B cell (primary cell): ENCODE results near the gene OSR1. TPM values are rescaled to one million over a fixed set of nuclear protein-coding genes. Genes with fewer than 3 reads are reported as not detected.

Experiments
- ATAC-seq: fragments of 200-7000 bp; cut with Tn5 transposase; one replicate; pipeline ENCODE4 v1.10.0; 2021; ENCODE audit warnings: low read depth, mild to moderate bottlenecking, moderate number of reproducible peaks, moderate library complexity
- CTCF ChIA-PET: fragments of 350-600 bp; sonication (Branson Sonifier 250); formaldehyde crosslinking; loops from one replicate; lab custom pipeline; 2021; ENCODE audit warnings: antibody characterized with exemption, inconsistent platforms; lab: Charles Lee
- POLR2A ChIA-PET: fragments of 350-600 bp; sonication (Branson Sonifier 250); formaldehyde crosslinking; loops from one replicate; lab custom pipeline; 2021; ENCODE audit warnings: antibody characterized with exemption; lab: Charles Lee
- DNase-seq: peaks from one replicate; pipeline ENCODE4 v3.0.0; 2013
- H2AFZ ChIP-seq: 2 replicates; pipeline ENCODE4 v1.6.1; 2012; ENCODE audit warnings: mild to moderate bottlenecking, low read depth, low read length; ENCODE audit not compliant: insufficient read depth, poor library complexity, severe bottlenecking
- H3K27ac ChIP-seq, 2 donors: 1 replicate in 1 of 2; 2 replicates in 1 of 2; pipeline ENCODE4 v1.5.1; 2012 to 2013; ENCODE audit warnings: low read length in 2 of 2, mild to moderate bottlenecking in 2 of 2, moderate library complexity in 1 of 2
- H3K27me3 ChIP-seq, 4 experiments: fragments of 200-600 bp in 1 of 4; sonication (generic) in 1 of 4; replicated peaks in 1 of 4; 1 replicate in 2 of 4; 2 replicates in 2 of 4; pipeline versions ENCODE4 v1.6.1 to v1.7.0; 2013 to 2016; ENCODE audit warnings: low read length in 3 of 4, mild to moderate bottlenecking in 2 of 4, mixed read lengths in 1 of 4, moderate library complexity in 1 of 4; ENCODE audit not compliant: insufficient read depth in 4 of 4, control insufficient read depth in 3 of 4; ENCODE audit errors: control extremely low read depth in 1 of 4
- H3K36me3 ChIP-seq, 2 experiments: replicated peaks in 1 of 2; 1 replicate in 1 of 2; 2 replicates in 1 of 2; pipeline versions ENCODE4 v1.6.1 to v1.7.1; 2013; ENCODE audit warnings: low read length in 1 of 2; ENCODE audit not compliant: insufficient read depth in 2 of 2, control insufficient read depth in 1 of 2; ENCODE audit errors: control extremely low read depth in 1 of 2, extremely low read depth in 1 of 2
- H3K4me1 ChIP-seq, 2 donors: fragments of 200-600 bp in 1 of 2; sonication (generic) in 1 of 2; 1 replicate in 1 of 2; 2 replicates in 1 of 2; pipeline versions ENCODE4 v1.5.1 to v1.6.1; 2013 to 2017; ENCODE audit warnings: low read length in 2 of 2; ENCODE audit not compliant: control insufficient read depth in 2 of 2, insufficient read depth in 2 of 2
- H3K4me2 ChIP-seq: replicated peaks from 2 replicates; pipeline ENCODE3; 2012; ENCODE audit warnings: mild to moderate bottlenecking, low read depth, low read length; ENCODE audit not compliant: poor library complexity, severe bottlenecking
- H3K4me3 ChIP-seq, 5 experiments: fragments of 200-600 bp in 1 of 5; sonication (generic) in 1 of 5; 1 replicate in 3 of 5; 2 replicates in 2 of 5; pipeline versions ENCODE4 v1.5.1 to v1.7.0; 2011 to 2016; ENCODE audit warnings: low read length in 4 of 5, mild to moderate bottlenecking in 4 of 5, low read depth in 2 of 5, control low read depth in 1 of 5, moderate library complexity in 1 of 5; ENCODE audit not compliant: insufficient read depth in 1 of 5; ENCODE audit errors: control extremely low read depth in 1 of 5, extremely low read depth in 1 of 5
- H3K79me2 ChIP-seq: fragments of 200-600 bp; sonication (generic); one replicate; pipeline ENCODE4 v1.6.0; 2016; ENCODE audit warnings: low read length; ENCODE audit not compliant: control insufficient read depth, insufficient read depth
- H3K9ac ChIP-seq: fragments of 200-600 bp; sonication (generic); 2 replicates; pipeline ENCODE4 v1.6.1; 2017; ENCODE audit warnings: mild to moderate bottlenecking, low read length, moderate library complexity
- H3K9me3 ChIP-seq, 3 donors: one replicate each; pipeline versions ENCODE4 v1.6.1 to v1.7.1; 2013; ENCODE audit warnings: low read length in 2 of 3; ENCODE audit not compliant: control insufficient read depth in 2 of 3, insufficient read depth in 1 of 3; ENCODE audit errors: control extremely low read depth in 1 of 3
- H4K20me1 ChIP-seq: 2 replicates; pipeline ENCODE4 v1.6.0; 2012; ENCODE audit warnings: mild to moderate bottlenecking, low read length; ENCODE audit not compliant: insufficient read depth, control insufficient read depth, poor library complexity, severe bottlenecking
- H3K27ac Mint-ChIP-seq: one replicate; pipeline ENCODE4 v1.8.0; 2021; ENCODE audit warnings: mixed read lengths
- H3K27me3 Mint-ChIP-seq: one replicate; pipeline ENCODE4 v1.8.0; 2021; ENCODE audit warnings: mixed read lengths
- H3K4me1 Mint-ChIP-seq: one replicate; pipeline ENCODE4 v1.8.0; 2021; ENCODE audit warnings: mixed read lengths
- H3K4me3 Mint-ChIP-seq: one replicate; pipeline ENCODE4 v1.8.0; 2021; ENCODE audit warnings: mixed read lengths
- H3K9me3 Mint-ChIP-seq: one replicate; pipeline ENCODE4 v1.8.0; 2022; ENCODE audit warnings: mixed read lengths; ENCODE audit not compliant: insufficient read depth
- CTCF ChIP-seq: fragments of 200-600 bp; IDR thresholded peaks from one replicate; pipeline ENCODE4 v1.8.0; 2022; ENCODE audit warnings: antibody characterized with exemption, mild to moderate bottlenecking
- EZH2 ChIP-seq: IDR thresholded peaks from 2 replicates; pipeline ENCODE4 v1.6.1; 2012; ENCODE audit warnings: borderline replicate concordance, low read depth, mild to moderate bottlenecking, moderate library complexity, low read length; ENCODE audit not compliant: insufficient read depth, poor library complexity, severe bottlenecking
- WGBS: methylation state at CpG from one replicate; pipeline ENCODE4 v1.1.5; 2013; ENCODE audit warnings: missing lambda C conversion rate; ENCODE audit not compliant: insufficient coverage; 5-methylcytosine and 5-hydroxymethylcytosine counted together
- intact Hi-C: fragments of 100-400 bp; cut with micrococcal nuclease; formaldehyde crosslinking; loops from one replicate; pipeline ENCODE4 v1.10.0; 2022
- polyA plus RNA-seq: library from polyadenylated mRNA; depleted of rRNA; stranded (reverse); fragments of >200 nt; gene quantifications from 2 replicates; pipeline ENCODE4 v1.2.3, GENCODE V29; 2012
- total RNA-seq, 2 donors: library from RNA; stranded (reverse); fragments of 120-200 nt in 1 of 2; gene quantifications; 1 replicate in 1 of 2; 2 replicates in 1 of 2; pipeline versions ENCODE4 v1.2.3 to v1.2.4, GENCODE V29; 2013 to 2022

The OSR1 gene
- total and polyA plus RNA-seq, 2 donors (not counting 1 experiment from before 2014, with no cell fraction given): not detected

GRCh38 chr2:19380532-19380931 lies 22.1 kb upstream of the OSR1 start:
- Histone ChIP-seq H3K4me3 (no peak overlapping the region), H3K79me2 (no peaks in the 10 kb centered on the region), H2AFZ (no peak overlapping the region), H3K4me2 (no peak overlapping the region), H3K4me1 (no peaks in the 10 kb centered on the region), H3K9ac (no peak overlapping the region), H3K27me3 (peaks cover 0 to 3% (median under 1%) of the 10 kb centered on the region in 4 experiments), H4K20me1 (no peaks in the 10 kb centered on the region), H3K36me3 (no peaks in the 10 kb centered on the region), H3K9me3 (peaks cover 0 to 3% (median 0%) of the 10 kb centered on the region in 3 donors), H3K27ac (no peak overlapping the region)
- DNase-seq (no peak), ATAC-seq (no peak)
- CTCF ChIA-PET: interaction anchor here (0.7 kb wide), 1 partner anchor 32 kb away, joined by 3 read pairs; no protein-coding TSS in a partner anchor
- TF ChIP-seq EZH2 (no peak), CTCF (no peak)
- intact Hi-C loops: no loop called here
- Mint-ChIP-seq H3K27ac (no peak overlapping the region), H3K4me3 (no peak overlapping the region), H3K27me3 (peaks cover 27% of the 10 kb centered on the region), H3K4me1 (no peaks in the 10 kb centered on the region), H3K9me3 (no peaks in the 10 kb centered on the region)
- POLR2A ChIA-PET: no interaction called here

GRCh38 chr2:19378939-19379338 lies 20.5 kb upstream of the OSR1 start:
- DNase-seq (no peak), ATAC-seq (no peak)
- TF ChIP-seq EZH2 (no peak), CTCF (no peak)
- no peak overlapping the region for H3K27ac Mint-ChIP-seq
- Histone ChIP-seq H3K36me3 (no peaks in the 10 kb centered on the region), H2AFZ (no peak overlapping the region), H3K27ac (no peak overlapping the region), H3K4me1 (no peaks in the 10 kb centered on the region), H3K79me2 (no peaks in the 10 kb centered on the region), H4K20me1 (no peaks in the 10 kb centered on the region), H3K4me3 (no peak overlapping the region), H3K4me2 (no peak overlapping the region), H3K9me3 (peaks cover 0 to 3% (median 0%) of the 10 kb centered on the region in 3 donors), H3K9ac (no peak overlapping the region), H3K27me3 (peaks cover 0 to 7% (median 4%) of the 10 kb centered on the region in 4 experiments)
- H3K27me3 Mint-ChIP-seq: peaks cover 37% of the 10 kb centered on the region
- 91% methylated on average over 2 of the region's 2 CpGs for WGBS
- intact Hi-C loops: no loop called here
- H3K9me3 Mint-ChIP-seq: no peaks in the 10 kb centered on the region
- ChIA-PET POLR2A (no interaction called here), CTCF (interaction anchor here (1.3 to 2.9 kb wide), 2 partner anchors 13 to 858 kb away, joined by 3 to 24 read pairs; no protein-coding TSS in a partner anchor)
- no peak overlapping the region for H3K4me3 Mint-ChIP-seq
- H3K4me1 Mint-ChIP-seq: no peaks in the 10 kb centered on the region
